ENCODE measurements around the gene PPP4R3A. TPM values are rescaled to one million over a fixed set of nuclear protein-coding genes. Genes with fewer than 3 reads are reported as not detected.
"Not testable (repeated sequence)": the region's sequence is repeated elsewhere in the genome, so short reads cannot be mapped to it uniquely, and the experiment has no call there.

PPP4R3A gene
- total RNA-seq, 1 experiment from 2014 or later = 41.0 TPM

DNA sequence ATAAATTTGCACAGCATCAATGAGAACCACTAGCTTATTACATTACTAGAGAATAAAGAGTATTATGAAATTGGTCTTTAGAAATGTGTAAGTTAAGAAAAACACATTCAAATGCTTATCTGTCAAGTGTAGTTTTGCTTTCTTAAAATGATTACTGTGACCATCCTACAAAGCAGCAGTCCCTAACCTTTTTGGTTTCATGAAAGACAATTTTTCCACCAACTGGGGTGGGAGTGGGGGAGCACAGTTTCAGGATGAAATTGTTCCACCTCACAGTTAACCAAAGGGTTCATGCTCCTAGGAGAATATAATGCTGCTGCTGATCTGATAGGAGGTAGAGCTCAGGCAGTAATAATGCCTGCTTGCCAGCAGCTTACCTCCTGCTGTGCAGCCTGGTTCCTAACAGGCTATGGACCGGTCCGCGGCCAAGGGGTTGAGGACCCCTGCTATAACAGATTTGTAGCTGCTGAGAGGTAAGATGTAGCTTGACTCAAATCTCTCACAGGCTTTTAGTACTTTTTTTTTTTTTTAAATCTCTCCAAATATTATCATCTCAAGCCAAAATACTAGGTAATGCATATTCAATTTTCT is 45.4 kb downstream of the PPP4R3A start:
- in situ Hi-C loops (cut with HindIII; ENCODE audit: low pct_unique_long_range_greater_than_20kb, low sequenced_read_pairs) = no loop called here
- no peak for DNase-seq (ENCODE audit: low read depth, low spot score)

DNA sequence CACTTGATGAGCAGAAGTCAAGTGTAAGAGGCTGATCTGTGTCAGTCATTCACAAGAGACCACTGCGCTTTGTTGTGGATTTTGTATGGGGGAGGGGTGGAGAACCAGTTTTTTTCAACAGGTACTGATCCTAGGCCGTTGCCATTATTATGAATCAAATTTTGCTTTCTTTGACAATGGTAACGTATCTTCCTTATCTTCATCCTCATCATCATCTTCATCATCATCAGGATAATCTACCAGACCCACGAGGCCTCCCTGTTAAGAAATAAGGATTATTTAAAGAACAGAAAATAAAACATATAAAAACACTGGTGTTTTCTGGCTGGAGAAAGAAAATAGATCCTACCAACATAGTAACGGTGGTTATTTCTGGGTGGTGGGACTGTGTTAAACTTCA is 51.5 kb downstream of the PPP4R3A start:
- in situ Hi-C loops (cut with HindIII; ENCODE audit: low pct_unique_long_range_greater_than_20kb, low sequenced_read_pairs) = no loop called here
- DNase-seq (ENCODE audit: low read depth, low spot score) = no peak

DNA sequence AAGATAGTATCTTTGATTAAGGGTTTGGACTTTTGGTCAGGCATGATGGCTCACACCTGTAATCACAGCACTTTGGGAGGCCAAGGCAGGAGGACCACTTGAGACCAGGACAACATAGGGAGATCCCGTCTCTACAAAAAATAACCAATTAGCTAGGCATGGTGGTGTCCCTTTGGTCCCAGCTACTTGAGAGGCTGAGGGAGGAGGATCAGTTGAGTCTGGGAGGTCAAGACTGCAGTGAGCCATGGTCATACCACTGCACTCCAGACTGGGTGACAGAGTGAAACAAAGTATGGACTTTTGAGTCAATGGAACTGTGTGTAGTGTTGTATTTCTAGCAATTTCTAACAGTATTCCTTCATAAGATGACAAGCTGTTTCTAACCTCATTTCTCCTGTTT is 53.8 kb downstream of the PPP4R3A start:
- in situ Hi-C loops (cut with HindIII; ENCODE audit: low pct_unique_long_range_greater_than_20kb, low sequenced_read_pairs) = no loop called here
- no peak for DNase-seq (ENCODE audit: low read depth, low spot score)

DNA sequence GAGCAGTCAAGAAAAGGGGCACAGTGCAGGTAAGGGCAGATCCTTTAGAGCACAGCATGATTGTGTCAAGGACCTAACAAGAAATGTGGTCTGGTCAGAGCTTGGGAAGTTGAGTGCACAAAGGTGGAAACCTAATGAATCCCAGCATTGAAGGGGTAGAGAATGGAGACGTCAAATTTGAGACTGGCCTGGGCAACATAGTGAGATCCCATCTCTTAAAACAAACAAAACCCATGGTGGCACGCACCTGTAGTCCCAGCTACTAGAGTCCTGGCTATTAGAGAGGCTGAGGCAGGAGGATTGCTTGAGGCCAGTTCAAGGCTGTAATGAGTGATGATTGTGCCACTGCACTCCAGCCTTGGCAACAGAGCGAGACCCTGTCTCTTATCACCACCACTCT is 55.5 kb downstream of the PPP4R3A start:
- in situ Hi-C loops (cut with HindIII; ENCODE audit: low pct_unique_long_range_greater_than_20kb, low sequenced_read_pairs) = no loop called here
- no peak for DNase-seq (ENCODE audit: low read depth, low spot score)

DNA sequence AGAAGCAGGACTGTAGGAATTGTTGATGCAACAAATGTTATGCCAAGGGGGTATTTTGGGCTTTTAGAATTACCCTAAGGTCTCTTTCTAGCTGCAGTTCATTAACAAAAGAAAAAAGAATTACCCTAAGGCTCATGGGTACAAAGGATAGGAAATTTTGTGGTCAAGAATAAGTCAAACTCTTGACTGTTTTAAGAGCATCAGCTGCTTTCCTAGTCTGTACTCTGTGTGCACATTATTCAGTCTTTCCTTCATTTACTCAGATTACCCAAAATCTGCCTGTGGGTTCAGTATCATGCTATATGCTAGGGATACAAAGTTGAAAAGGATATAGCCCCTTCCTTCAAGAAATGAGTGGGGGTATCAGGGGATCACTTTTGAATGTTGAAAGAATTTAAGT is 56.0 kb downstream of the PPP4R3A start:
- DNase-seq (ENCODE audit: low read depth, low spot score) = no peak
- in situ Hi-C loops (cut with HindIII; ENCODE audit: low pct_unique_long_range_greater_than_20kb, low sequenced_read_pairs) = no loop called here

DNA sequence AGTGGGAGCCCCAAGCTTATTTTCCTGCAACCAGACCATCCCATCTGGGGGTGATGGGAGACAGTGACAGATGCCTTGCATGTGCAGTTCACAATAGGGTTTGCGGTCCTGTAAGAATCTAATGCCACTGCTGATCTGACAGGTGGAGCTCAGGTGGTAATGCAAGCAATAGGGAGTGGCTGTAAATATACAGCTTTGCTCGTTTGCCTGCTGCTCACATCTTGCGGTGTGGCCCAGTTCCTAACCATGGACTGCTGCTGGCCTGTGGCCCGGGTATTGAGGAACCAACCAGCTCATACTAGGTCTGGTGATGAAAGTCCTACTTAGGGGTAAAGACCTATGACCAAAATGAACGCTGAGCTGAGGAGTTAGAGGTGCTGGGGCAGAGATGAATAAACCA is 56.4 kb downstream of the PPP4R3A start:
- in situ Hi-C loops (cut with HindIII; ENCODE audit: low pct_unique_long_range_greater_than_20kb, low sequenced_read_pairs) = no loop called here
- no peak for DNase-seq (ENCODE audit: low read depth, low spot score)

DNA sequence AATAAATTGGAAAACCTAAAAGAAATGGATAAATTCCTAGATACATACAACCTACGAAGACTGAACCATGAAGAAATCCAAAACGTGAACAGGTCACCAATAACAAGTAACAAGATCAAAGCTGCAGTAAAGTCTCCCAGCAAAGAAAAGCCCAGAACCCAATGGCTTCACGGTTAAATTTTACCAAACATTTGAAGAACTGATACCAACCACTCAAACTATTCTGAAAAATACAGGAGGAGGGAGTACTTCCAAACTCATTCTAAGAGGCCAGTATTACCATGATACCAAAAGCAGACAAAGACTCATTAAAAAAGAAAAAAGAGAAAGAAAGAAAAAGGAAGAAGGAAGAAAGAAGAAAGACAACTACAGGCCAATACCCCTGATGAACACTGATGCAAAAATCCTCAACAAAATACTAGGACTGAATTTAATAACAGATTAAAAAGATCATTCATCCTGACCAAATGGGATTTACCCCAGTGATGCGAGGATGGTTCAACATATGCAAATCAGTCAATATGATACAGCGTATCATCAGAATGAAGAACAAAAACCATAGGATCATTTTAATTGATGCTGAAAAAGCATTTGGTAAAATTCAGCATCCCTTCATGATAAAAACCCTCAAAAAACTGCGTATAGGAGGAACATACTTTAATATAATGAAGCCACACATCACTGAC is 65.6 kb downstream of the PPP4R3A start:
- in situ Hi-C loops (cut with HindIII; ENCODE audit: low pct_unique_long_range_greater_than_20kb, low sequenced_read_pairs) = no loop called here
- no peak for DNase-seq (ENCODE audit: low read depth, low spot score)

DNA sequence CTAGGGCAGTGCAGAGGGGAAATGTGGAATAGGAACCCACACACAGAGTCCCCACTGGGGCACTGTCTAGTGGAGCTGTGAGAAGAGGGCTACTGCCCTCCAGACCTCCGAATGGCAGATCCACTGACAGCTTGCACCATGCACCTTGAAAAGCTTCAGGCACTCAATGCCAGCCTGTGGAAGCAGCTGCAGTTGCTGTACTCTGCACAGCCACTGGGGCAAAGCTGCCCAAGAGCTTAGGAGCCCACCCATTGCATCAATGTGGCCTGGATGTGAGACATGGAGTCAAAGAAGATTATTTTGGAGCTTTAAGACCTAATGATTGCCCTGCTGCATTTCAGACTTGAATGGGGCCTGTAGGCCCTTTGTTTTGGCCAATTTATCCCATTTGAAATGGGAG is 70.8 kb downstream of the PPP4R3A start:
- in situ Hi-C loops (cut with HindIII; ENCODE audit: low pct_unique_long_range_greater_than_20kb, low sequenced_read_pairs) = no loop called here
- DNase-seq (ENCODE audit: low read depth, low spot score) = peak; percentile 13

DNA sequence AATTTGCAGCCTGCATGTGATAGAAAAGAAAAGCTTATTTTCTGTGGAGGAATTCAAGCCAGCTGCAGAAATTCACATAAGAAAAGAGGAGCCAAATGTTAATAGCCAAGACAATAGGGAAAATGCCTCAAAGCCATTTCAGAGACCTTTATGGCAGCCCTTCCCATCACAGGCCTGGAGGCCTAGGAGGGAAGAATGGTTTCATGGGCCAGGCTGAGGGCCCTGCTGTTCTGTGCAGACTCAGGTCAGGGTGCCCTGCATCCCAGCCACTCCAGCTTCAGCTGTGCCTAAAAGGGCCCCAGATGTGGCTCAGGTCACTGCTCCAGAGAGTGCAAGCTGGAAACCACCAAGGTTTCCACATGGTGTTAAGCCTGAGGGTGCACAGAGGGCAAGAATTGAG is 71.3 kb downstream of the PPP4R3A start:
- DNase-seq (ENCODE audit: low read depth, low spot score) = no peak
- in situ Hi-C loops (cut with HindIII; ENCODE audit: low pct_unique_long_range_greater_than_20kb, low sequenced_read_pairs) = no loop called here

DNA sequence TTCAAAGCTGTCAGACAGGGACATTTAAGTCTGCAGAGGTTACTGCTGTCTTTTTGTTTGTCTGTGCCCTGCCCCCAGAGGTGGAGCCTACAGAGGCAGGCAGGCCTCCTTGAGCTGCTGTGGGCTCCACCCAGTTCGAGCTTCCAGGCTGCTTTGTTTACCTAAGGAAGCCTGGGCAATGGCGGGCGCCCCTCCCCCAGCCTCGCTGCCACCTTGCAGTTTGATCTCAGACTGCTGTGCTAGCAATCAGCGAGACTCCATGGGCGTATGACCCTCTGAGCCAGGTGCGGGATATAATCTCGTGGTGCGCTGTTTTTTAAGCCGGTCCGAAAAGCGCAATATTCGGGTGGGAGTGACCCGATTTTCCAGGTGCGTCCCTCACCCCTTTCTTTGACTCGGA is 73.8 kb downstream of the PPP4R3A start:
- in situ Hi-C loops (cut with HindIII; ENCODE audit: low pct_unique_long_range_greater_than_20kb, low sequenced_read_pairs); DNase-seq (ENCODE audit: low read depth, low spot score): not testable (repeated sequence)

DNA sequence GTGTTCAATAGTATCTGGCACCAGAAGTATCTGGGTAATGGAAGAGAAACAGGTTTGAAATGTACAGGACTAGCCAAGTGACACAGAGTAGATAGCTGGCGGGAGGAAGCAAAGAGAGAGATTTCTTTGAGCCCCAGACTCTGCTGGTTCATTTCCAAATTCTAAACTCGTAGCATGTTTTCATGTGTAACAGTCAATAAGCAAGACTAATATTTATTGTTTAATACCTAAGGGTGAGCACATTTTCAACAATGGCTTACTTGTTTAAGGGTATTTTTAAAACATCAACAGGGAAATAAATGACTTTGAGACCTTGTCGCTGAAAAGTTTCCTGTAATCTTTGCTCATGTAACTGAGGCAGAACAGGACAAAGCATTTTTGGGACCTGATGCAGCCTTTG is 80.7 kb downstream of the PPP4R3A start:
- in situ Hi-C loops (cut with HindIII; ENCODE audit: low pct_unique_long_range_greater_than_20kb, low sequenced_read_pairs) = no loop called here
- no peak for DNase-seq (ENCODE audit: low read depth, low spot score)

DNA sequence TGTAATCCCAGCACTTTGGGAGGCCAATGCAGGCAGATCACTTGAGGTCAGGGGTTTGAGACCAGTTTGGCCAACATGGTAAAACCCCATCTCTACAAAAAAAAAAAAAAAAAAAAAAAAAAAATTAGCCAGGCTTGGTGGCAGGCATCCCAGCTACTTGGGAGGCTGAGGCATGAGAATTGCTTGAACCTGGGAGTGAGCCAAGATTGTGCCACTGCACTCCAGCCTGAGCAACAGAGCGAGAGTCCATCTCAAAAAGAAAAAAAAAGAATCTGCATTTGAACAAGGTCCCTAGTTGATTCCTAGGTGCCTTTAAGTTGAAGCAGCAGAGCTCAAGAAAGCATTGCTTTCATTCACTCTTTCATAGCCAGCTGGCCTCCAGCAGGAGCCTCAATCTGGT is 81.2 kb downstream of the PPP4R3A start:
- in situ Hi-C loops (cut with HindIII; ENCODE audit: low pct_unique_long_range_greater_than_20kb, low sequenced_read_pairs); DNase-seq (ENCODE audit: low read depth, low spot score): not testable (repeated sequence)

DNA sequence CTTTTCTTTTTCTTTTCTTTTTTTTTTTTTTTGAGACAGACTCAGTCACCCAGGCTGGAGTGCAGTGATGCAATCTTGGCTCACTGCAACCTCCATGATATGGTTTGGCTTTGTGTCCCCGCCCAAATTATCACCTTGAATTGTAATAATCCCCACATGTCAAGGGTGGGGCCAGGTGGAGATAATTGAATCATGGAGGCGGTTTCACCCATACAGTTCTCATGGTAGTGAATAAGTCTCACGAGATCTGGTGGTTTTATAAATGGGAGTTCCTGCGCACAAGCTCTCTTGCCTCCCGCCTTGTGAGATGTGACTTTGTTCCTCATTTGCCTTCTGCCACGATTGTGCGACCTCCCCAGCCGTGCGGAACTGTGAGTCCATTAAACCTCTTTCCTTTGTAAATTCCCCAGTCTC is 84.6 kb downstream of the PPP4R3A start:
- in situ Hi-C loops (cut with HindIII; ENCODE audit: low pct_unique_long_range_greater_than_20kb, low sequenced_read_pairs); DNase-seq (ENCODE audit: low read depth, low spot score): not testable (repeated sequence)

DNA sequence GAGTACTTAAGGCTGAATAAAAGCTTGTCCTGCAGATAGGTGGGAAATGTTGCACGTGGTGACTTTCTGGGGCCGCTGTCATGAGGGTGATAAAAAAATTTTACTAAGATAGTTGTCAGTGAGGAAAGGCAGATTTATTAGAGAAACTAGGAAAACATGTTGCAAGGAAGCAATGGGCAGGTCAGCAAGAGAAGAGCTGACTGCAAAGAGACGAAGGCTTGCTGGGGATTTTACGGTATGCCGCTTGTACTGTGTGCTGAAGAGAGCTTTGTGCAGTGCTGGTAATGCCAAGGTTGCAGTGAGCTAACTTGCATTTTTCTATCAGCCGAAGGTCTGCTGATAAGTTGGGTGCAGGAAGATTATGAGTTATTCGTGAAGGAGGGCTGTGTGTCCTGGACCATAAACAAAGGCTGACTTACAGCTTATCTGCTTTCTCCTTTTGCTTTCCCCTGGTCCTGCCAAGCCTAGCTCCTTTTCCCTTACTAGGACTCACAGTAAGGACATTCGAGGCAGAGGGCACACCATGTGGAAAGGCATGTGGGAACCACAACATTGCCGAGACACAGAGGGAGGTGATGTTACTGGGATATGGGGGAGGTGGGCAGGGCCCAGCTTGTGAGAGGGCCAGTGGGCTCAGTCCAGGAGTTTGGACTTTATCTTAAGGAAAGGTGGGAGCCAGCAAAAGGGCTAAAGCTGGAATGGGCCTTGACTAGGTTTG is 85.1 kb downstream of the PPP4R3A start:
- no peak for DNase-seq (ENCODE audit: low read depth, low spot score)
- in situ Hi-C loops (cut with HindIII; ENCODE audit: low pct_unique_long_range_greater_than_20kb, low sequenced_read_pairs) = no loop called here

DNA sequence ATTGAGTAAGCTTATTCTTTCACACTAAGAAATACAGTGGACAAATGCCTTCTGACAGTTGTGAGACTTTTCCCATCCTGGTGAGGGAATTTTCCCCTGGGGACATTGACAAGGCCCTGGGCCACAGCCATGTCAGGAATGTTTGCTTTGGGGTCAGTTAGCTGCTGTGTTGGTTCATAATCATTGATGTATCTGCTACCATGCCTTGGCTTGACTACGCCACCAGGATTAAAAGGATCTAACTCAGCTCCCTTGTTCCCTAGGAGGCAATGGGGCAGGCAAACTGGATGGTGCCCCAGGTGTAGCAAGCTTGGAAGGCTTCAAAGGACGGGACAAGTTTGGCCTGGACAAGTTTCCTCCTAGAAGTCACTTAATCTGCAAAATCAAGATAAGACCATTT is 89.4 kb downstream of the PPP4R3A start:
- in situ Hi-C loops (cut with HindIII; ENCODE audit: low pct_unique_long_range_greater_than_20kb, low sequenced_read_pairs) = no loop called here
- no peak for DNase-seq (ENCODE audit: low read depth, low spot score)

DNA sequence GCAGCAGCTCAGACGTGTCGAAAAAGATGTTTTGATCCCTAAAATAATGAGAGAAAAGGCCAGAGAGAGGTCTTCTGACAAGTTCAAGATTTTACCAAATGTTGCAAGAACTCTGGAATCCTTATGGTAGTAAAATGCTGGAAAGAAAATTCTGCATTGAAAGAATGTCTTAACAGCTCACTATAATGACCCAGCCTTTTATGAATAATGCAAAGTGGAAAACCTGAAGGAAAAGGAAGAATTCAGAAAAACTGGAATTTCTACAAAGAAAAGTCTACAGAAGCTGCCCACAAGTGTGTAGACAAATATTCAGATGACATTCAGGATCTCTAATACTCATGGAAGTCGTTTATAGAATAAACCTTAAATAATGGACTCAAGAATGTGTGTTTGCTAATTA is 90.7 kb downstream of the PPP4R3A start:
- in situ Hi-C loops (cut with HindIII; ENCODE audit: low pct_unique_long_range_greater_than_20kb, low sequenced_read_pairs) = no loop called here
- DNase-seq (ENCODE audit: low read depth, low spot score) = no peak

DNA sequence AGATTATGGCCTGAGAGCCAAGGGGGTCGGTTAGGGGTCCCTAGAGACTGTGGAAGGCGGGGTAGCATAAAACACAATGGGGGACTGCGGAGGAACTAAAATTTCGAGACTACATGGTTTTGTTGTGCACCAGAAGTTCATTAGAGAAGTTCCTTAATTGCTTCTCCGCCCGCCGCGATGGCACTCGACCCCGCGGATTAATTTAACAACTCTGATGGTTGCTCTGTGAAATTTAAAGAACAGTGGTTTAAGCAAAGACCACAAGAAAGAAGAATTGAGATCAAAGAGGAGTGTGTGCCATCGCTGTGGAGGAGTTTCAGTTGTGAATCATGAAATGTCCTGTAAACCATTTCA is 91.1 kb downstream of the PPP4R3A start:
- no peak for DNase-seq (ENCODE audit: low read depth, low spot score)
- in situ Hi-C loops (cut with HindIII; ENCODE audit: low pct_unique_long_range_greater_than_20kb, low sequenced_read_pairs) = no loop called here

DNA sequence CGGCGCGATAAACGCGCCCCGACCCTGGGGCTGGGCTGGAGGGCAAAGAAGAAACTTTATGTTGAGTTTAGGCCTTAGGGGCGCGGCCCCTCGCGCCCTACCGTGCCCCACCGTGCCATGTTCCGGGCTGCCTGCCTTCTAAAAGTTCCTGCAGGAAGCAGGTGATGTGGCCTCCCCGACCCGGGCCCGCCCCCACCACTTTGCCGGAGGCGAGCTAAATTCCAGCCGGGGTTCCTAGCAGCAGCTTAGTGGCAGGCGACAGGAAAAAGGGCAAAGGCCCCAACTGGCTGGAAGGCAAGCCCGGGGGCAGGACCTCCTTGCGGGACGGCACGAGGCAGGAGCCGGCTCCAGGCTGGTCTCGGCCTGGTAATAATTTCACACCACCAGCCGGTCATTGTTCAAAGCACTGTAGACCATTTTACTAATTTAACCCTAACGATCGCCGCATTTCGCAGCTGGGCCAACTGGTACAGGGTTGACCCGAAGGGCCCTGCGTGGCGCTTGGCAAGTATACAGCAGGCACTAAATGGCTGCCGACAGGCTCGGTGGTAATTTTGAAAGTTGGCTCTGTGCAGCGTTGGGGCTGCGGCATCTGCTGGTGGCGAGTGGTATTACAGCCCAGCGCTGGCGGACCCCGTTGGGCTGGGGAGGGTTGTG is 91.6 kb downstream of the PPP4R3A start:
- in situ Hi-C loops (cut with HindIII; ENCODE audit: low pct_unique_long_range_greater_than_20kb, low sequenced_read_pairs) = no loop called here

DNA sequence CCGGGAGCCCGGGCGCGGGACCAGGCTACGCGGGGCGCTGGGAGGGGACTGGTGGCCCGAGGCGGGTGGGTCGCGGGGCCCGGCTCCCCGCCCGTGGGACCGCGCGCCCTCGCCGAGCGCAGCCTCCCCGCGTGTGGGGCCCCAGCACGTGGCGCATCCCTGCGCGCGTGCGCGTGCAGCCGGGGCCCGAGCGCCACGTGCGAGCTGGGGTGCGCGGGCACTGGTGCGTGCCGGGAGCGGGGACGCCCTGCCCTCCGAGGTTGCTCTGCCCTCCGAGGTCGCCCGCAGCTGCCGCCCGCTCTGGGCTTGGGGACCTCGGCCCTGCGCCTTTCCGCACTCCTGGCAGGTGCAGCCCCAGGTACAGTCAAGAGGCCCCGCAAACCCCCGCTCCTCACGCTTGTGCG is 92.1 kb downstream of the PPP4R3A start:
- in situ Hi-C loops (cut with HindIII; ENCODE audit: low pct_unique_long_range_greater_than_20kb, low sequenced_read_pairs) = no loop called here
- DNase-seq (ENCODE audit: low read depth, low spot score) = peak; percentile 4

More for the DNA sequence above, 91.6 kb downstream of the PPP4R3A start:
- peak; percentile 56 for DNase-seq (ENCODE audit: low read depth, low spot score)

Data from SK-MEL-5 (cell line).